Measurements from ENCODE around the gene SLC6A9. TPM values are rescaled to one million over a fixed set of nuclear protein-coding genes. Genes with fewer than 3 reads are reported as not detected.

The SLC6A9 gene
- total RNA-seq, 4 donors from 2014 or later = 59.2 to 95.4 (median 84.5) TPM

GRCh38 chr1:44074415-44074814 lies 43.2 kb upstream of the SLC6A9 start:
- no peak for DNase-seq (ENCODE audit: low spot score in 2 of 2)
- TF ChIP-seq POLR2A (IDR thresholded peaks at IDR 0.05) (no peak), EP300 (IDR thresholded peaks at IDR 0.05) (no peak), POLR2AphosphoS5 (IDR thresholded peaks at IDR 0.05) (no peak), CTCF (IDR thresholded peaks at IDR 0.05) (no peak)

GRCh38 chr1:44073528-44073927 lies 42.3 kb upstream of the SLC6A9 start:
- TF ChIP-seq CTCF (IDR thresholded peaks at IDR 0.05) (no peak), POLR2A (IDR thresholded peaks at IDR 0.05) (no peak), EP300 (IDR thresholded peaks at IDR 0.05) (no peak), POLR2AphosphoS5 (IDR thresholded peaks at IDR 0.05) (no peak)
- no peak overlapping the region for H3K27ac ChIP-seq

More at GRCh38 chr1:44074415-44074814, 43.2 kb upstream of the SLC6A9 start:
- no peaks in the 10 kb centered on the region for H3K36me3 ChIP-seq
- no peak overlapping the region for H3K4me3 ChIP-seq
- no peaks in the 10 kb centered on the region for H3K4me1 ChIP-seq
- 71% methylated on average over 3 of the region's 3 CpGs for WGBS
- no peak overlapping the region for H3K27ac ChIP-seq
- peaks cover 4% of the 10 kb centered on the region for H3K27me3 ChIP-seq
- no peaks in the 10 kb centered on the region for H3K9me3 ChIP-seq

GRCh38 chr1:44072821-44073220 lies 41.6 kb upstream of the SLC6A9 start:
- 84% methylated on average over 2 of the region's 2 CpGs for WGBS
- no peaks in the 10 kb centered on the region for H3K36me3 ChIP-seq

More at GRCh38 chr1:44073528-44073927, 42.3 kb upstream of the SLC6A9 start:
- H3K36me3 ChIP-seq = no peaks in the 10 kb centered on the region
- no peak overlapping the region for H3K4me3 ChIP-seq
- DNase-seq (ENCODE audit: low spot score in 2 of 2) = no peak
- WGBS = 64% methylated on average over 2 of the region's 2 CpGs
- no peaks in the 10 kb centered on the region for H3K9me3 ChIP-seq
- H3K4me1 ChIP-seq = no peaks in the 10 kb centered on the region
- H3K27me3 ChIP-seq = peaks cover 6% of the 10 kb centered on the region

GRCh38 chr1:44072204-44072603 lies 40.9 kb upstream of the SLC6A9 start:
- Histone ChIP-seq H3K27ac (no peak overlapping the region), H3K27me3 (peaks cover 6% of the 10 kb centered on the region), H3K9me3 (no peaks in the 10 kb centered on the region), H3K4me3 (no peak overlapping the region), H3K36me3 (no peaks in the 10 kb centered on the region), H3K4me1 (no peaks in the 10 kb centered on the region)
- no peak for TF ChIP-seq CTCF (IDR thresholded peaks at IDR 0.05)
- TF ChIP-seq POLR2A (IDR thresholded peaks at IDR 0.05) = no peak
- TF ChIP-seq POLR2AphosphoS5 (IDR thresholded peaks at IDR 0.05) = no peak
- DNase-seq (ENCODE audit: low spot score in 2 of 2) = no peak

More at GRCh38 chr1:44072821-44073220, 41.6 kb upstream of the SLC6A9 start:
- H3K4me1 ChIP-seq = no peaks in the 10 kb centered on the region
- H3K4me3 ChIP-seq = no peak overlapping the region
- TF ChIP-seq CTCF (IDR thresholded peaks at IDR 0.05) = no peak
- DNase-seq (ENCODE audit: low spot score in 2 of 2) = no peak
- no peak overlapping the region for H3K27ac ChIP-seq
- H3K27me3 ChIP-seq = peaks cover 6% of the 10 kb centered on the region
- no peaks in the 10 kb centered on the region for H3K9me3 ChIP-seq

- no peak for DNase-seq (ENCODE audit: low spot score in 2 of 2)
- 60% methylated on average over 3 of the region's 3 CpGs for WGBS
- H3K4me1 ChIP-seq = no peaks in the 10 kb centered on the region
- TF ChIP-seq POLR2A (IDR thresholded peaks at IDR 0.05) (no peak), CTCF (IDR thresholded peaks at IDR 0.05) (no peak), EP300 (IDR thresholded peaks at IDR 0.05) (no peak), POLR2AphosphoS5 (IDR thresholded peaks at IDR 0.05) (no peak)
- H3K9me3 ChIP-seq = no peaks in the 10 kb centered on the region
- no peaks in the 10 kb centered on the region for H3K36me3 ChIP-seq
- no peak overlapping the region for H3K4me3 ChIP-seq
- peaks cover 6% of the 10 kb centered on the region for H3K27me3 ChIP-seq
- H3K27ac ChIP-seq = no peak overlapping the region
Measured at GRCh38 chr1:44071461-44071860, 40.2 kb upstream of the SLC6A9 start.

All from suprapubic skin (tissue), 4 donors.